ENCODE results near the gene KAT7.

- TF ChIP-seq, protein P1, sequence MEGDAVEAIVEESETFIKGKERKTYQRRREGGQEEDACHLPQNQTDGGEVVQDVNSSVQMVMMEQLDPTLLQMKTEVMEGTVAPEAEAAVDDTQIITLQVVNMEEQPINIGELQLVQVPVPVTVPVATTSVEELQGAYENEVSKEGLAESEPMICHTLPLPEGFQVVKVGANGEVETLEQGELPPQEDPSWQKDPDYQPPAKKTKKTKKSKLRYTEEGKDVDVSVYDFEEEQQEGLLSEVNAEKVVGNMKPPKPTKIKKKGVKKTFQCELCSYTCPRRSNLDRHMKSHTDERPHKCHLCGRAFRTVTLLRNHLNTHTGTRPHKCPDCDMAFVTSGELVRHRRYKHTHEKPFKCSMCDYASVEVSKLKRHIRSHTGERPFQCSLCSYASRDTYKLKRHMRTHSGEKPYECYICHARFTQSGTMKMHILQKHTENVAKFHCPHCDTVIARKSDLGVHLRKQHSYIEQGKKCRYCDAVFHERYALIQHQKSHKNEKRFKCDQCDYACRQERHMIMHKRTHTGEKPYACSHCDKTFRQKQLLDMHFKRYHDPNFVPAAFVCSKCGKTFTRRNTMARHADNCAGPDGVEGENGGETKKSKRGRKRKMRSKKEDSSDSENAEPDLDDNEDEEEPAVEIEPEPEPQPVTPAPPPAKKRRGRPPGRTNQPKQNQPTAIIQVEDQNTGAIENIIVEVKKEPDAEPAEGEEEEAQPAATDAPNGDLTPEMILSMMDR (IDR thresholded peaks at IDR 0.05), result no peak
- TF ChIP-seq POLR2A (IDR thresholded peaks at IDR 0.05) (no peak), POLR2AphosphoS5 (IDR thresholded peaks at IDR 0.05) (no peak)
Observed at GRCh38 chr17:49873466-49873865, 85.0 kb downstream of the KAT7 start.
